ENCODE data around the gene KIAA0586. TPM values are rescaled to one million over a fixed set of nuclear protein-coding genes. Genes with fewer than 3 reads are reported as not detected.

Gene KIAA0586
- total RNA-seq, 1 donor from 2014 or later = 20.9 TPM

GRCh38 chr14:58599707-58600106 is 172.2 kb downstream of the KIAA0586 start:
- DNase-seq = no peak

Other genes with a start within 250 kb of the KIAA0586 start
- 39.6 and 42.4 TPM in 2 replicates for gene ACTR10, start 227.6 kb upstream of the KIAA0586 start, total RNA-seq
- 102 and 157 TPM in 2 replicates for gene PSMA3, start 182.9 kb upstream of the KIAA0586 start, total RNA-seq
- 15.9 and 17.9 TPM in 2 replicates for gene ARID4A, start 129.2 kb upstream of the KIAA0586 start, total RNA-seq
- gene TOMM20L, start 31.8 kb upstream of the KIAA0586 start, total RNA-seq = not detected in 2 replicates
- gene TIMM9, start 188 bp upstream of the KIAA0586 start, total RNA-seq = 17.0 and 17.5 TPM in 2 replicates
- 0.05 and 0.34 TPM in 2 replicates for gene DACT1, start 210.2 kb downstream of the KIAA0586 start, total RNA-seq

All from dermis blood vessel endothelial cell (primary cell).